ENCODE results near the gene DHCR24. TPM values are rescaled to one million over a fixed set of nuclear protein-coding genes. Genes with fewer than 3 reads are reported as not detected.

Gene DHCR24
- total RNA-seq, 1 donor from 2014 or later = 16.6 TPM

DNA sequence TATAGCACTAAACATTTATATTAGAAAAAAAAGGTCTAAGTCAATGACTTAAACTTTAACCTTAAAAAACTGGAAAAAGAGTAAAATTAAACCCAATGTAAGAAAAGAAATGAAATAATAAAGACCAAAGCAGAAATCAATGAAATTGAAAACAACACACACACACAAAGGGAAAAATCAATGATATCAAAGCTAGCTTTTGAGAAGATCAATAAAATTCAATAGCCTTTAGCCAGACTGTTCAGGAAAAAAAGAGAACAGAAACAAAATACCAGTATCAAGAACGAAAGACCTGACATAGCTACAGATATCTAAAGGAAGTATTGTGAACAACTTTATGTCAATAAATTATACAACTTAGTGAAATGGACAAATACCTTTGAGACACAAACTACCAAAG, 7.1 kb downstream of the DHCR24 start:
- H3K27ac ChIP-seq = no peak overlapping the region
- peaks cover 0 to 9% of the 10 kb centered on the region in 2 donors for H3K36me3 ChIP-seq
- H3K4me1 ChIP-seq = no peaks in the 10 kb centered on the region
- no peak overlapping the region for H3K4me3 ChIP-seq
- peaks cover 0 to 4% of the 10 kb centered on the region in 2 donors for H3K9me3 ChIP-seq
- intact Hi-C loops (cut with DNase I) = no loop called here
- no peak for DNase-seq (ENCODE audit: low spot score in 2 of 2)
- H3K27me3 ChIP-seq = no peaks in the 10 kb centered on the region
- TF ChIP-seq, protein P1, sequence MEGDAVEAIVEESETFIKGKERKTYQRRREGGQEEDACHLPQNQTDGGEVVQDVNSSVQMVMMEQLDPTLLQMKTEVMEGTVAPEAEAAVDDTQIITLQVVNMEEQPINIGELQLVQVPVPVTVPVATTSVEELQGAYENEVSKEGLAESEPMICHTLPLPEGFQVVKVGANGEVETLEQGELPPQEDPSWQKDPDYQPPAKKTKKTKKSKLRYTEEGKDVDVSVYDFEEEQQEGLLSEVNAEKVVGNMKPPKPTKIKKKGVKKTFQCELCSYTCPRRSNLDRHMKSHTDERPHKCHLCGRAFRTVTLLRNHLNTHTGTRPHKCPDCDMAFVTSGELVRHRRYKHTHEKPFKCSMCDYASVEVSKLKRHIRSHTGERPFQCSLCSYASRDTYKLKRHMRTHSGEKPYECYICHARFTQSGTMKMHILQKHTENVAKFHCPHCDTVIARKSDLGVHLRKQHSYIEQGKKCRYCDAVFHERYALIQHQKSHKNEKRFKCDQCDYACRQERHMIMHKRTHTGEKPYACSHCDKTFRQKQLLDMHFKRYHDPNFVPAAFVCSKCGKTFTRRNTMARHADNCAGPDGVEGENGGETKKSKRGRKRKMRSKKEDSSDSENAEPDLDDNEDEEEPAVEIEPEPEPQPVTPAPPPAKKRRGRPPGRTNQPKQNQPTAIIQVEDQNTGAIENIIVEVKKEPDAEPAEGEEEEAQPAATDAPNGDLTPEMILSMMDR (IDR thresholded peaks at IDR 0.05) = no peak

DNA sequence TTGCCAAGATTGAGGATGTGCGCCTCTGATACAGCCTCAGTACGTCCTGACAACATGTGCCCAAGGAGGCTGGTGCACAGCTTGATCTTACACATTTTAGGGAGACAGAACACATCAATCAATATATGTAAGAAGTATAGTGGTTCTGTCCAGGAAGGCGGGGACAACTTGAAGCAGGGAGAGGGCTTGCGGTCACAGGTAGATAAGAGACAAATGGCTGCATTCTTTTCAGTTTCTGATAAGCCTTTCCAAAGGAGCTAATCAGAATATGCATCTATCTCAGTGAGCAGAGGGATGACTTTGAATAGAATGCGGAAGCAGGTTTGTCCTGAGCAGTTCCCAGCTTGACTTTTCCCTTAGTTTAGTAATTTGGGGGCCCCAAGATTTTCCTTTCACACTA, 10.2 kb downstream of the DHCR24 start:
- Histone ChIP-seq H3K27me3 (no peaks in the 10 kb centered on the region), H3K4me3 (no peak overlapping the region), H3K27ac (no peak overlapping the region), H3K9me3 (peaks cover 0 to 4% of the 10 kb centered on the region in 2 donors), H3K4me1 (no peaks in the 10 kb centered on the region), H3K36me3 (peaks cover 4 to 24% of the 10 kb centered on the region in 2 donors)
- TF ChIP-seq, protein P1 (IDR thresholded peaks at IDR 0.05) = no peak
- no peak for DNase-seq (ENCODE audit: low spot score in 2 of 2)
- intact Hi-C loops (cut with DNase I) = no loop called here

DNA sequence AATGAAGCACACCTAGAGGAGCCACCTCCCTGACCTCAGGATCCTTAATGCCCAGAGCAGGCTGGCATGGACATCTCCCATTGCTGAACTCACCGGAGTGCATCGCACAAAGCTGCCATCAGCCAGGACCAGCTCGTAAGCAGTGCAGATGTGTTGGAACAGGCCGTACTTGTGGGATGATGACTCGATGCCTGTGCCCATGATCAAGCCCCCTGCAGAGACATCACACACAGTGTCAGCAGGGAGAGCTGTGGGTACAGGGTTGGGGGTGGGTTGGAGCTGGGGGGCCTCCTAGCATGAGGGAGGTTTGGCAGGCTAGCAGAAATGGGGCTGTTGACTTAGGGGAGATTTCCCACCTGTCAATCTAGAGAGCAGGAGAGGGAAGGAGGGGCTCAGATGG, 12.0 kb downstream of the DHCR24 start:
- Histone ChIP-seq H3K27ac (no peak overlapping the region), H3K9me3 (peaks cover 0 to 2% of the 10 kb centered on the region in 2 donors), H3K4me1 (no peaks in the 10 kb centered on the region), H3K36me3 (peaks cover 4 to 28% of the 10 kb centered on the region in 2 donors), H3K27me3 (no peaks in the 10 kb centered on the region), H3K4me3 (no peak overlapping the region)
- TF ChIP-seq, protein P1 (IDR thresholded peaks at IDR 0.05) = no peak
- intact Hi-C loops (cut with DNase I) = no loop called here
- DNase-seq (ENCODE audit: low spot score in 2 of 2) = no peak

DNA sequence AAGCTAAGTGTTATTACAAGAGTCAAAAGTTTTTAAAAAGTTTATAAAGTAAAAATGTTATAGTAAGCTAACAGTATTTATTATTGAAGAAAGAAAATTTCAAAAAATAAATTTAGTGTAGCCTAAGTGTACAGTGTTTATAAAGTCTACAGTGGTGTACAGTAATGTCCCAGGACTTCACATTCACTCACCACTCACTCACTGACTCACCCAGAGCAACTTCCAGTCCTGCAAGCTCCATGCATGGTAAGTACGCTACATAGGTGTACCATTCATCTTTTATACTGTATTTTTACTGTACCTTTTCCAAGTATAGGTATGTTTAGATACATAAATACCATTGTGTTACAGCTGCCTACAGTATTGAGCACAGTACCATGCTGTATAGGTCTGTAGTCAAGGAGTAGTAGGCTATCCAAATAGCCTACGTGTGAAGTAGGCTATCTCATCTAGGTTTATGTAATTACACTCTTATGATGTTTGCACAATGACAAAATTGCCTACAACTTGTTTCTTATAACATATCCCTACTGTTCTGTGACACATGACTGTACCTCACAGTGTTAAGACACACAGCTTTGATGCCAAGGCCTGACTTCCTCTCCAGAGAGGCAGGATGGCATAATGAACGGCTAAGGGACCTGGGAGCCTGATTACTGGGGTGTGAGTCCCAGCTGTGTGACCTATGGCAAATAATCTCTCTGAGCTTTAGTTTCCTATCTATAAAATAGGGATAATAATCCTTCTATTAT, 12.7 kb downstream of the DHCR24 start:
- intact Hi-C loops (cut with DNase I) = no loop called here
- peaks cover 4 to 28% of the 10 kb centered on the region in 2 donors for H3K36me3 ChIP-seq
- TF ChIP-seq, protein P1 (IDR thresholded peaks at IDR 0.05) = no peak

DNA sequence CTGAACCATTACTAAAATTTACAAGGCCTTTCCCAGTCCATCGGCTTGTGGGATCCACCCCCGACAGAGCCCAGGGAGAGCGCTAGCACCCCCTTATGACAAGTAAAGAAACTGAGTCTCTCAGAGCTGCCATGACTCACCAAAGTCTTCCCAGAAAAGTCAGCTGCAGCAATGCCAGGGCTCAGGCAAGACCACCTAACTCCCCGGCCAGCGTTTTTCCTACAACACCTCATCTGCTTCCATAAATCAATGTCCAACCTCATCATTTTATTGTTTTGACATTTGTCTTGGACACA, 15.0 kb downstream of the DHCR24 start:
- Histone ChIP-seq H3K27me3 (no peaks in the 10 kb centered on the region), H3K36me3 (peaks cover 4 to 34% of the 10 kb centered on the region in 2 donors), H3K4me3 (no peak overlapping the region), H3K27ac (no peak overlapping the region), H3K9me3 (no peaks in the 10 kb centered on the region), H3K4me1 (no peaks in the 10 kb centered on the region)
- intact Hi-C loops (cut with DNase I) = no loop called here
- no peak for DNase-seq (ENCODE audit: low spot score in 2 of 2)
- TF ChIP-seq, protein P1 (IDR thresholded peaks at IDR 0.05) = no peak

More for the DNA sequence above, 12.7 kb downstream of the DHCR24 start:
- Histone ChIP-seq H3K4me3 (no peak overlapping the region), H3K9me3 (no peaks in the 10 kb centered on the region), H3K27me3 (no peaks in the 10 kb centered on the region), H3K27ac (no peak overlapping the region), H3K4me1 (no peaks in the 10 kb centered on the region)
- DNase-seq (ENCODE audit: low spot score in 2 of 2) = no peak
